ENCODE data around the gene PCDHGA1.
A peak's percentile ranks its signal among the peaks of the same experiment; 100 is the strongest.

Gene PCDHGA1

DNA sequence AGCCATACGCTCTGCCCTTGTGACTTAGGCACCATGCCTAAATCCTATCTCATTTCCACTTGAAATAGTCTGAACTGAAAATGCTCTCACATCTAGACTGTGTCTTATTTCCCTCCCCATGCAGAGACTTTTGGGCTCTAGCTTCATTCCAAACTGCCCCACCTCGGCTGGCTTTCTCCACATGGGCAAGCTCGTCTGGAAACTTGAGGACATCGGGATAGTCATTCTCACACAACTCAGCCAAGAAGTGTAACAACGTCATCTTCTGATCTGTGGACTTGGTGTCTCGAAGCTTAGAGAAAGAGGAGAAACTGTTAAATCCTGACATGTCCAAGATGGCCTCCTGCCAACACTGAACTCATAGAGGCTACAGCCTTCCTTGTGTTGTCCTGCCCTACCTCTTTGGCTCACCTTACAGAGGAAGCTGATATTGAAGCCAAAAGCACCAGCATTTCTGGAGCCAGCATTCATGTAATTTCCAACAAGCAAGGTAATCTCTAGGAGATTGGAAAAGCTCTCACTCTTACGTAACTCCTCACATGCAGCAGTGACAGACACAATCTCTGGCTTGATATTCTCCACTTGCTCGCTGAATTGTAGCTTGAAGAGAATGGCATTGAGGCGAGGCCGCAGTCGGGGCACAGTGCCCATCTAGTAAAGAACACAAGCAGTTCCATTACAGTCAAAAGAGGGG is 198.1 kb downstream of the PCDHGA1 start:
- Histone ChIP-seq H3K27ac (ENCODE audit: low read length) (peak overlapping the region; percentile 74), H3K9ac (ENCODE audit: low read length in 2 of 2) (peak overlapping the region in 1 of 2 donors; percentile 3), H3K4me1 (ENCODE audit: control insufficient read depth, insufficient read depth, low read length) (peaks cover 34% of the 10 kb centered on the region), H3K36me3 (ENCODE audit: control insufficient read depth in 2 of 2, insufficient read depth in 2 of 2, low read length in 2 of 2) (peaks cover 0 to 13% of the 10 kb centered on the region in 2 donors), H3K27me3 (ENCODE audit: control insufficient read depth in 1 of 2, insufficient read depth in 2 of 2, low read length in 2 of 2) (no peaks in the 10 kb centered on the region), H3K9me3 (ENCODE audit: control insufficient read depth in 2 of 2, low read length in 2 of 2) (no peaks in the 10 kb centered on the region), H3K4me3 (ENCODE audit: low read length in 2 of 2) (no peak overlapping the region)

DNA sequence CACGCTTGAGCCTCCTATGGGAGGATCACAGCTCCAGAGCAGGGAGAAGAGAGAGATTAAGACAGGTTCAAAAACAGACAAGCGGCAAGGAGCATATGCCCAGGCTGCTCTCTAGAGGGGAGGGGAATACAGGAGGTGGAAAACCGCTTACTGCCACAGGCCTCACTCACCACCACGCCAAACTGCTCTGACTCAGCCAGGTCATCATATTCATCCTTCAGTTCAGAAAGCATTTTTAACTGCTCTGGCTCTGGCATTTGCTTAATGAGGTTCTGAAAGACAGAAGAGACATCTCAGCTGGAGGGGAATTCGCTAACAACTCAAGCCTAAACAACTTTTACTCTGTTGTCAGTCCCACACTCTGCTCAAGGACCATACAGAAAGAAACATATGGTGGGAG is 198.7 kb downstream of the PCDHGA1 start:
- Histone ChIP-seq H3K9me3 (ENCODE audit: control insufficient read depth in 2 of 2, low read length in 2 of 2) (no peaks in the 10 kb centered on the region), H3K36me3 (ENCODE audit: control insufficient read depth in 2 of 2, insufficient read depth in 2 of 2, low read length in 2 of 2) (peaks cover 0 to 11% of the 10 kb centered on the region in 2 donors), H3K27ac (ENCODE audit: low read length) (peak overlapping the region; percentile 74), H3K9ac (ENCODE audit: low read length in 2 of 2) (peak overlapping the region in 1 of 2 donors; percentile 3), H3K4me1 (ENCODE audit: control insufficient read depth, insufficient read depth, low read length) (peaks cover 30% of the 10 kb centered on the region), H3K4me3 (ENCODE audit: low read length in 2 of 2) (no peak overlapping the region), H3K27me3 (ENCODE audit: control insufficient read depth in 1 of 2, insufficient read depth in 2 of 2, low read length in 2 of 2) (no peaks in the 10 kb centered on the region)

DNA sequence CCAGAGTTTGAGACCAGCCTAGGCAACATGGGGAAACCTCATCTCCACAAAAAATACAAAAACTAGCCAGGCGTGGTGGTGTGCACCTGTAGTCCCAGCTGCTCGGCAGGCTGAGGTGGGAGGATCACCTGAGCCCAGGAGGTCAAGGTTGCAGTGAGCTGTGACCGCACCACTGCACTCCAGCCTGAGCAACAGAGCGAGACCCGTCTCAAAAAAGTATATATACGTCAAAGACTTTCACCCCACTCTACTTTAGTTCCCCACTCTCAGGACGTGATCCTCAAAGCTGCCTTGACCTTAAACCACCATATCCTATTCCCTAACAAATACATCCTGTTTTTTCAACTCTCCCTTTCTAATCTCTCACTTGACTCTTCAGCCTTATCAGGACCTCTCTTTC is 199.6 kb downstream of the PCDHGA1 start:
- H3K27ac ChIP-seq (ENCODE audit: low read length): peak overlapping the region; percentile 74
- peaks cover 0 to 11% of the 10 kb centered on the region in 2 donors for H3K36me3 ChIP-seq (ENCODE audit: control insufficient read depth in 2 of 2, insufficient read depth in 2 of 2, low read length in 2 of 2)
- H3K9me3 ChIP-seq (ENCODE audit: control insufficient read depth in 2 of 2, low read length in 2 of 2): no peaks in the 10 kb centered on the region
- no peaks in the 10 kb centered on the region for H3K27me3 ChIP-seq (ENCODE audit: control insufficient read depth in 1 of 2, insufficient read depth in 2 of 2, low read length in 2 of 2)
- no peak overlapping the region for H3K4me3 ChIP-seq (ENCODE audit: low read length in 2 of 2)
- H3K9ac ChIP-seq (ENCODE audit: low read length in 2 of 2): peak overlapping the region in 1 of 2 donors; percentile 25
- H3K4me1 ChIP-seq (ENCODE audit: control insufficient read depth, insufficient read depth, low read length): peaks cover 22% of the 10 kb centered on the region

DNA sequence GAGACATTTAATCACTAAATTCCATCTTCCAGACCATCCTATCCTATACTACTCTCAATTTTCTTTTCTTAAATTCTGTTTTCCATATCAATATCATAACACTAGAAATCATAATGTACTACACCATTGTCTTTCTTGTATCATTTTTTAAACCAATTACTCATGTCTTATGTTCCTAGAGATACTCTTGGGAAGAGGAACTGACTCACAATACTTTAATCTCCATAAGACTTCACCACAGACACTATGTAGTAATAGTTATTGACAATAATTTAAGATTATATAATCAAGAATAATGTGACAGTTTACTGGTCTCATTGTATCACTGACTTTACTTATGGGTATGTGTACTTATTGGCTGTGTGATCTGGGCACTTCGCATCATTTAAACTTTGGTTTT is 202.4 kb downstream of the PCDHGA1 start:
- Histone ChIP-seq H3K36me3 (ENCODE audit: control insufficient read depth in 2 of 2, insufficient read depth in 2 of 2, low read length in 2 of 2) (peaks cover 0 to 3% of the 10 kb centered on the region in 2 donors), H3K9me3 (ENCODE audit: control insufficient read depth in 2 of 2, low read length in 2 of 2) (no peaks in the 10 kb centered on the region), H3K27me3 (ENCODE audit: control insufficient read depth in 1 of 2, insufficient read depth in 2 of 2, low read length in 2 of 2) (no peaks in the 10 kb centered on the region), H3K27ac (ENCODE audit: low read length) (no peak overlapping the region), H3K4me3 (ENCODE audit: low read length in 2 of 2) (no peak overlapping the region), H3K9ac (ENCODE audit: low read length in 2 of 2) (no peak overlapping the region), H3K4me1 (ENCODE audit: control insufficient read depth, insufficient read depth, low read length) (peaks cover 15% of the 10 kb centered on the region)

DNA sequence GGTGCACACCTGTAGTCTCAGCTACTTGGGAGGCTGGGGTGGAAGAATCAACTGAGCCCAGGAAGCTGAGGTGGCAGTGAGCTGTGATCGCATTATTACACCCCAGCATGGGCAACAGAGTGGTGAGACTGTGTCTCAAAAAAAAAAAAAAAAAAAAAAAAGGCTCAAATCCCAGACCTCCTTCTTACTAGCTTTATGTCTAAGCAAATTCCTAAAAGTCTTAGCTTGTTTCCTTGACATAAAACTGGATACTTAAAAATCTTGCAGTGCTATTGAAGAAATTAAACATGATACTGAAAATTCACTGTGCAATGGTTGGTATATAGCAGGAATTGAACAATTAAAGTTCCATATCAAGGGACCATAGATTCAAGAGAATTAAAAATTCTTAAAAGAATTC is 203.6 kb downstream of the PCDHGA1 start:
- H3K9me3 ChIP-seq (ENCODE audit: control insufficient read depth in 2 of 2, low read length in 2 of 2): no peaks in the 10 kb centered on the region
- H3K36me3 ChIP-seq (ENCODE audit: control insufficient read depth in 2 of 2, insufficient read depth in 2 of 2, low read length in 2 of 2): no peaks in the 10 kb centered on the region
- H3K27ac ChIP-seq (ENCODE audit: low read length): no peak overlapping the region
- peaks cover 10% of the 10 kb centered on the region for H3K4me1 ChIP-seq (ENCODE audit: control insufficient read depth, insufficient read depth, low read length)
- no peak overlapping the region for H3K4me3 ChIP-seq (ENCODE audit: low read length in 2 of 2)
- no peaks in the 10 kb centered on the region for H3K27me3 ChIP-seq (ENCODE audit: control insufficient read depth in 1 of 2, insufficient read depth in 2 of 2, low read length in 2 of 2)
- no peak overlapping the region for H3K9ac ChIP-seq (ENCODE audit: low read length in 2 of 2)

DNA sequence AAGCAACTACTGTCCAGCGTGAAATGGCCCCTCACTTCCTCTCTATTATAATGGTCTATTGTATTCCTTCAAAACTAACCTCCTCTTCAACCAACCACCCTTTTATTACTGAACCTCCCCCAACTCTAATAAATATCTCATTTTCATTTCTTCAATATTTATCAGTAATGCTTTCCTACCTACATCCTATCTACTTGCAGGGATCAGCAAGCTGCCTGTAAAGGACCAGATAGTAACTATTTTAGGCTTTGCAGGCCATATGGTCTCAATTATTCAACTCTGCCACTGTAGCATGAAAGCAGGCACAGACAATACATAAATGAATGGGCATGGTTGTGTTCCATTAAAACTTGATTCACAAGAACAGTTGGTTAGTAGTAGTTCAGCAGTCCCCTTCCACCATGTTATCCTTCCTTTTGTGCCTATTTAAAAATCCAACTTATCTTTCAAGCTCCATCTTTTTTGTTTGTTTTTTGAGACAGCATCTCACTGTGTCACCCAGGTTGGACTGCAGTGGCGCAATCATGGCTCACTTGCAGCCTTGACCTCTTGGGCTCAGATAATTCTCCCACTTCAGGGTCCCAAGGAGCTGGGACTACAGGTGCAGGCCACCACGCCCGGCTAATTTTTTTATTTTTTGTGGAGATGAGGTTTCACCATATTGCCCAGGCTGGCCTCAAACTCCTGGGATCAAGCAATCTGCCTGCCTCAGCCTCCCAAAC is 204.3 kb downstream of the PCDHGA1 start:
- Histone ChIP-seq H3K9me3 (ENCODE audit: control insufficient read depth in 2 of 2, low read length in 2 of 2) (no peaks in the 10 kb centered on the region), H3K4me3 (ENCODE audit: low read length in 2 of 2) (no peak overlapping the region), H3K4me1 (ENCODE audit: control insufficient read depth, insufficient read depth, low read length) (peaks cover 2% of the 10 kb centered on the region), H3K27me3 (ENCODE audit: control insufficient read depth in 1 of 2, insufficient read depth in 2 of 2, low read length in 2 of 2) (no peaks in the 10 kb centered on the region), H3K36me3 (ENCODE audit: control insufficient read depth in 2 of 2, insufficient read depth in 2 of 2, low read length in 2 of 2) (no peaks in the 10 kb centered on the region), H3K9ac (ENCODE audit: low read length in 2 of 2) (no peak overlapping the region), H3K27ac (ENCODE audit: low read length) (no peak overlapping the region)

DNA sequence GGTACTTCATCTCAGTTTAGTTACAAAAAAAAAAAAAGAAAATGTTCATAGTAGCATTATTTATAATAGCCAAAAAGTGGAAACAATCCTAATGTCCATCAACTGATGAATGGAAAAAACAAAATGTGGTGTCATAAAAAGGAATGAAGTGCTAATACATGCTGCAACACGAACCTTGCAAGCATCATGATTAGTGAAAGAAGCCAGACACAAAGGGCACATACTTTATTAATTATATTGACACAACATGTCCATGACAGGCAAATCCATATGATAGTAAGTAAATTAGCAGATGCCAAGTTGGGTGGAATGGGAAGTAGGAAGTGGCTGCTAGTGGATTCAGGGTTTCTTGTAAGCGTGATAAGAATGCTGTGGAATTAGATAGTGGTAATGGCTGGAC is 212.7 kb downstream of the PCDHGA1 start:
- no peak overlapping the region for H3K27ac ChIP-seq (ENCODE audit: low read length)
- no peak overlapping the region for H3K9ac ChIP-seq (ENCODE audit: low read length in 2 of 2)
- H3K4me1 ChIP-seq (ENCODE audit: control insufficient read depth, insufficient read depth, low read length): no peaks in the 10 kb centered on the region
- H3K4me3 ChIP-seq (ENCODE audit: low read length in 2 of 2): no peak overlapping the region
- H3K9me3 ChIP-seq (ENCODE audit: control insufficient read depth in 2 of 2, low read length in 2 of 2): peaks cover 6 to 8% of the 10 kb centered on the region in 2 donors
- H3K27me3 ChIP-seq (ENCODE audit: control insufficient read depth in 1 of 2, insufficient read depth in 2 of 2, low read length in 2 of 2): no peaks in the 10 kb centered on the region
- H3K36me3 ChIP-seq (ENCODE audit: control insufficient read depth in 2 of 2, insufficient read depth in 2 of 2, low read length in 2 of 2): no peaks in the 10 kb centered on the region

DNA sequence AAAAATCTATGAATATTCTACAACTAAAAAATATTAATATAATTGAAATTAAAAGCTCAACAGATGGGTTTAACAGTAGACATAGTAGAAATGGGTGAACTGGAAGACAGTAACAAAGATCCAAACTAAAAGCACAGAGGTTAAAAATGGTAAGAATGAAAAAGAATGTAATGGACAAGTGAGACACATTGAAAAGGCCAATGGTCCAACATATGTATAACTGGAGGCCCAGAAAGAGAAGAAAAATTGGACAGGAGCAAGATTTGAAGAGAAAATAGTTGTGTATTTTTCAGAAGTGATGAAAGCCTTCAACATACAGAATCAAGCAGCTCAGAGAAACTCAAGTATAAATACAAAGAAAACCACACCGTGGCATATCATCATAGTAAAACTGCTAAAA is 217.2 kb downstream of the PCDHGA1 start:
- Histone ChIP-seq H3K4me1 (ENCODE audit: control insufficient read depth, insufficient read depth, low read length) (no peaks in the 10 kb centered on the region), H3K27me3 (ENCODE audit: control insufficient read depth in 1 of 2, insufficient read depth in 2 of 2, low read length in 2 of 2) (no peaks in the 10 kb centered on the region), H3K9me3 (ENCODE audit: control insufficient read depth in 2 of 2, low read length in 2 of 2) (peaks cover 6 to 8% of the 10 kb centered on the region in 2 donors), H3K4me3 (ENCODE audit: low read length in 2 of 2) (peak overlapping the region in 1 of 2 donors; percentile 28), H3K27ac (ENCODE audit: low read length) (no peak overlapping the region), H3K36me3 (ENCODE audit: control insufficient read depth in 2 of 2, insufficient read depth in 2 of 2, low read length in 2 of 2) (no peaks in the 10 kb centered on the region), H3K9ac (ENCODE audit: low read length in 2 of 2) (no peak overlapping the region)

DNA sequence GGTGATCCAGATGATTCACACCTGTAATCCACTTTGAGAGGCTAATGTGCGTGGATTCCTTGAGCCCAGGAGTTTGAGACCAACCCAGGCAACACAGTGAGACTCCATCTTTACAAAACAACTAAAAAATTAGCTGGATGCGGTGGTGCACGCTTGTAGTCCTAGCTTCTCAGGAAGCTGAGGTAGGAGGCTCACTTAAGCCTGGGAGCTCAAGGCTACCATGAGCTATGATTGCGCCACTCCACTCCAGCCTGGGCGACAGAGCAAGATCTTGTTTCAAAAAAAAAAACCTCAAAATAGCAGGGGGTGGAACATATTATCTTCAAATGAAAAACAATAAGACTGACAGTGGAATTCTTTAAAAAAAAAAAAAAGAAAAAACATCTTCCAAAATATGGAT is 217.6 kb downstream of the PCDHGA1 start:
- no peaks in the 10 kb centered on the region for H3K27me3 ChIP-seq (ENCODE audit: control insufficient read depth in 1 of 2, insufficient read depth in 2 of 2, low read length in 2 of 2)
- H3K9ac ChIP-seq (ENCODE audit: low read length in 2 of 2): no peak overlapping the region
- no peak overlapping the region for H3K27ac ChIP-seq (ENCODE audit: low read length)
- no peaks in the 10 kb centered on the region for H3K4me1 ChIP-seq (ENCODE audit: control insufficient read depth, insufficient read depth, low read length)
- H3K36me3 ChIP-seq (ENCODE audit: control insufficient read depth in 2 of 2, insufficient read depth in 2 of 2, low read length in 2 of 2): no peaks in the 10 kb centered on the region
- peaks cover 6 to 8% of the 10 kb centered on the region in 2 donors for H3K9me3 ChIP-seq (ENCODE audit: control insufficient read depth in 2 of 2, low read length in 2 of 2)
- H3K4me3 ChIP-seq (ENCODE audit: low read length in 2 of 2): peak overlapping the region in 1 of 2 donors; percentile 28

DNA sequence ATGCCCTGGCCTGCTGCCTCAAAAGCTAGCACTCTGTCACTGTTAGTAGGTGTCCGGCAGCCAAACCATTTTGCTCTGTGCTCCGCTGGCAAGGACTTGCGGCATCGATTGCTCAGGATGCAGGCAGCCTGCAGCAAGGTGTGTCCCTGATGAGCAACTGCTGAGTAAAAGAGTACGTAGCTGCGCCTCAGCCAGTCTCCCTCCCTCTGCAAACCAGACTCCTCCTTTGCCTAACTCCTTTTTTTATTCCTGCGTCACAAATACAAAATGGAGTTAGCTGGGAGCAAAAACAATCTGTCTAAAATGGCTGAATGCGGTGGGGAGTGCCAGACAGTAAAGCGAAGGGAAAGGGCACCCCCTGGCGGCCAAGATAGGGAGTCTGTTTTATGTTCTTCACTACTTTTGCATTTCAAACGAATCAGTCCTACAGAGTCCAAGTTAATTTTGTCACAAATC is 227.4 kb downstream of the PCDHGA1 start:
- peak overlapping the region; percentile 5 to 22 for H3K9ac ChIP-seq (ENCODE audit: low read length in 2 of 2)

DNA sequence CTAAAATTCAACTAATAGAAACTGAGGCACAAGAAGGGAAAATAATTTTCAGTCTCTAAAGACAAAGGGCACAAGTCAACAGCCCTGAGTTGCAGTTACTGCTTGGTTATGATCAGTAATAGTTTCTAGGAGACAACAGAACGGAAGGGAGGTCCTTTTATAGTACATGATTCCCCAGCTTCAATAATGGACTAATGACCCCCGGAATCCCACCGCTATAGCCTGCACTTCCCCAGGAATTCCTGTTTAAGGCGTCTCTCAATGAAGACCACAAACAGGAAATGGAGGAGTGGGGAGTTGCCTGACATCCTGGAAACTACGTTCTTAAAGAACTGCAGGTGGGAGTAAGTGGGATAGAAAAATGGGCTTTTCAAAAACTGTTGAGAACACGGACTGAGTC is 227.8 kb downstream of the PCDHGA1 start:
- H3K27me3 ChIP-seq (ENCODE audit: control insufficient read depth in 1 of 2, insufficient read depth in 2 of 2, low read length in 2 of 2): no peaks in the 10 kb centered on the region
- no peaks in the 10 kb centered on the region for H3K4me1 ChIP-seq (ENCODE audit: control insufficient read depth, insufficient read depth, low read length)
- H3K9me3 ChIP-seq (ENCODE audit: control insufficient read depth in 2 of 2, low read length in 2 of 2): no peaks in the 10 kb centered on the region
- H3K36me3 ChIP-seq (ENCODE audit: control insufficient read depth in 2 of 2, insufficient read depth in 2 of 2, low read length in 2 of 2): no peaks in the 10 kb centered on the region
- peak overlapping the region; percentile 77 for H3K27ac ChIP-seq (ENCODE audit: low read length)
- peak overlapping the region; percentile 14 to 52 for H3K4me3 ChIP-seq (ENCODE audit: low read length in 2 of 2)
- peak overlapping the region; percentile 8 to 22 for H3K9ac ChIP-seq (ENCODE audit: low read length in 2 of 2)

More for the DNA sequence above, 227.4 kb downstream of the PCDHGA1 start:
- Histone ChIP-seq H3K27ac (ENCODE audit: low read length) (peak overlapping the region; percentile 77), H3K27me3 (ENCODE audit: control insufficient read depth in 1 of 2, insufficient read depth in 2 of 2, low read length in 2 of 2) (no peaks in the 10 kb centered on the region), H3K4me3 (ENCODE audit: low read length in 2 of 2) (peak overlapping the region; percentile 34 to 52), H3K9me3 (ENCODE audit: control insufficient read depth in 2 of 2, low read length in 2 of 2) (no peaks in the 10 kb centered on the region), H3K36me3 (ENCODE audit: control insufficient read depth in 2 of 2, insufficient read depth in 2 of 2, low read length in 2 of 2) (no peaks in the 10 kb centered on the region), H3K4me1 (ENCODE audit: control insufficient read depth, insufficient read depth, low read length) (no peaks in the 10 kb centered on the region)
